Ishikawa (cell line): Measurements from ENCODE around the gene HES7.

Experiments
- CEBPB ChIP-seq: IDR thresholded peaks from 2 replicates; pipeline ENCODE4 v1.6.1; 2012
- CREB1 ChIP-seq: IDR thresholded peaks from 2 replicates; pipeline ENCODE4 v1.6.1; 2012; ENCODE audit warnings: low read depth
- EGR1 ChIP-seq: IDR thresholded peaks from 2 replicates; pipeline ENCODE4 v1.6.1; 2012
- EP300 ChIP-seq: IDR thresholded peaks from 2 replicates; pipeline ENCODE4 v1.6.1; 2012; ENCODE audit warnings: borderline replicate concordance
- FOXM1 ChIP-seq: IDR thresholded peaks from 2 replicates; pipeline ENCODE4 v1.6.1; 2012; ENCODE audit warnings: low read depth, borderline replicate concordance
- NFIC ChIP-seq: IDR thresholded peaks from 2 replicates; pipeline ENCODE4 v1.6.1; 2012
- RAD21 ChIP-seq: IDR thresholded peaks from 2 replicates; pipeline ENCODE4 v1.6.1; 2012; ENCODE audit warnings: low read depth
- TAF1 ChIP-seq: IDR thresholded peaks from 2 replicates; pipeline ENCODE4 v1.6.1; 2012; ENCODE audit warnings: low read depth, mild to moderate bottlenecking
- TCF12 ChIP-seq: IDR thresholded peaks from 2 replicates; pipeline ENCODE4 v1.6.1; 2012; ENCODE audit warnings: low read depth
- TEAD4 ChIP-seq: IDR thresholded peaks from 2 replicates; pipeline ENCODE4 v1.6.1; 2012
- YY1 ChIP-seq: IDR thresholded peaks from 2 replicates; pipeline ENCODE4 v1.6.1; 2012; ENCODE audit warnings: low read depth
- ZBTB7A ChIP-seq: IDR thresholded peaks from 2 replicates; pipeline ENCODE4 v1.6.1; 2012; ENCODE audit warnings: low read depth
- TF ChIP-seq, protein P1 (sequence below): IDR thresholded peaks from 2 replicates; pipeline ENCODE4 v1.6.1; 2012; ENCODE audit warnings: low read depth, mild to moderate bottlenecking
- TF ChIP-seq, protein P2 (sequence below): IDR thresholded peaks from 2 replicates; pipeline ENCODE4 v1.6.1; 2012
- TF ChIP-seq, protein P3 (sequence below): IDR thresholded peaks from 2 replicates; pipeline ENCODE4 v1.6.1; 2012

The HES7 gene

DNA sequence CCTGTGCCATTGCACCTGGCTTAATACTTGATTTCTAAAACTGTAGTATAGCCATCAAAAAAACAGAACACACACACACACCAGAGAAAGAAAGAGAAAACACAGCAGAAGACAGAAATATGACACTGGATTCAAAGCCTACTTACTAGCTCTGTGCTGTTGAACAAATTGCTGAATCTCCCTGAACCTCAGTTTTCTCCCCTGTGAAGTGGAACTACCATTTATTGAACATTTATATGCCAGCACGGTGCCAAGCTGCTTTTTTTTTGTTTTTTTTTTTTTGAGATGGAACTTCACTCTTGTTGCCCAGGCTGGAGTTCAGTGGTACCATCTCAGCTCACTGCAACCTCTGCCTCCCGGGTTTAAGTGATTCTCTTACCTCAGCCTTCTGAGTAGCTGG is 23.1 kb downstream of the HES7 start:
- no peak for TF ChIP-seq TAF1
- no peak for TF ChIP-seq YY1
- no peak for TF ChIP-seq CEBPB
- TF ChIP-seq, protein P1, sequence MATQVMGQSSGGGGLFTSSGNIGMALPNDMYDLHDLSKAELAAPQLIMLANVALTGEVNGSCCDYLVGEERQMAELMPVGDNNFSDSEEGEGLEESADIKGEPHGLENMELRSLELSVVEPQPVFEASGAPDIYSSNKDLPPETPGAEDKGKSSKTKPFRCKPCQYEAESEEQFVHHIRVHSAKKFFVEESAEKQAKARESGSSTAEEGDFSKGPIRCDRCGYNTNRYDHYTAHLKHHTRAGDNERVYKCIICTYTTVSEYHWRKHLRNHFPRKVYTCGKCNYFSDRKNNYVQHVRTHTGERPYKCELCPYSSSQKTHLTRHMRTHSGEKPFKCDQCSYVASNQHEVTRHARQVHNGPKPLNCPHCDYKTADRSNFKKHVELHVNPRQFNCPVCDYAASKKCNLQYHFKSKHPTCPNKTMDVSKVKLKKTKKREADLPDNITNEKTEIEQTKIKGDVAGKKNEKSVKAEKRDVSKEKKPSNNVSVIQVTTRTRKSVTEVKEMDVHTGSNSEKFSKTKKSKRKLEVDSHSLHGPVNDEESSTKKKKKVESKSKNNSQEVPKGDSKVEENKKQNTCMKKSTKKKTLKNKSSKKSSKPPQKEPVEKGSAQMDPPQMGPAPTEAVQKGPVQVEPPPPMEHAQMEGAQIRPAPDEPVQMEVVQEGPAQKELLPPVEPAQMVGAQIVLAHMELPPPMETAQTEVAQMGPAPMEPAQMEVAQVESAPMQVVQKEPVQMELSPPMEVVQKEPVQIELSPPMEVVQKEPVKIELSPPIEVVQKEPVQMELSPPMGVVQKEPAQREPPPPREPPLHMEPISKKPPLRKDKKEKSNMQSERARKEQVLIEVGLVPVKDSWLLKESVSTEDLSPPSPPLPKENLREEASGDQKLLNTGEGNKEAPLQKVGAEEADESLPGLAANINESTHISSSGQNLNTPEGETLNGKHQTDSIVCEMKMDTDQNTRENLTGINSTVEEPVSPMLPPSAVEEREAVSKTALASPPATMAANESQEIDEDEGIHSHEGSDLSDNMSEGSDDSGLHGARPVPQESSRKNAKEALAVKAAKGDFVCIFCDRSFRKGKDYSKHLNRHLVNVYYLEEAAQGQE = no peak
- no peak for TF ChIP-seq ZBTB7A
- no peak for TF ChIP-seq EGR1
- TF ChIP-seq TEAD4 = no peak
- TF ChIP-seq CREB1 = no peak
- no peak for TF ChIP-seq FOXM1
- TF ChIP-seq, protein P2, sequence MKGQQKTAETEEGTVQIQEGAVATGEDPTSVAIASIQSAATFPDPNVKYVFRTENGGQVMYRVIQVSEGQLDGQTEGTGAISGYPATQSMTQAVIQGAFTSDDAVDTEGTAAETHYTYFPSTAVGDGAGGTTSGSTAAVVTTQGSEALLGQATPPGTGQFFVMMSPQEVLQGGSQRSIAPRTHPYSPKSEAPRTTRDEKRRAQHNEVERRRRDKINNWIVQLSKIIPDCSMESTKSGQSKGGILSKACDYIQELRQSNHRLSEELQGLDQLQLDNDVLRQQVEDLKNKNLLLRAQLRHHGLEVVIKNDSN = no peak
- TF ChIP-seq RAD21 = no peak
- no peak for TF ChIP-seq NFIC
- TF ChIP-seq TCF12 = no peak

DNA sequence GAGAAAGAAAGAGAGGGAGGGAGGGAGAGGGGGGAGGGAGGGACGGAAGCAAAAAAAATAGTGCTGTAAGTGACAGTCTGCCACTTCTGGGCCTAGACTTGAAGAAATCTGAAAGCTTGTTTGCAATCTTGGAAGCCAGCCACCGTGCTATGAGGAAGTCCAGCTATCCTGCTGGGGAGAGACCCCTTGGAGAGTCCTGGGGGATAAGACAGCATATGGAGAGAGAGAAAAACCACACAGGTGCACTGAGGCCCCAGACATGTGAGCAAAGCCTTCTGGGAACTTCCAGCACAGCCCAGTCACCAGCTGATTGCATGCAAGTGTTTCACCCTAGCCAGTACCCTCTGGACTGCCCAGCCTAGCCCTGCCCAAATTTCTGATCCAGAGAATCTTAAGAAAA is 23.8 kb downstream of the HES7 start:
- TF ChIP-seq FOXM1 = no peak
- no peak for TF ChIP-seq CREB1
- TF ChIP-seq, protein P1 = no peak
- TF ChIP-seq RAD21 = no peak
- TF ChIP-seq, protein P2 = no peak
- TF ChIP-seq TAF1 = no peak
- no peak for TF ChIP-seq YY1
- TF ChIP-seq EP300 = no peak

DNA sequence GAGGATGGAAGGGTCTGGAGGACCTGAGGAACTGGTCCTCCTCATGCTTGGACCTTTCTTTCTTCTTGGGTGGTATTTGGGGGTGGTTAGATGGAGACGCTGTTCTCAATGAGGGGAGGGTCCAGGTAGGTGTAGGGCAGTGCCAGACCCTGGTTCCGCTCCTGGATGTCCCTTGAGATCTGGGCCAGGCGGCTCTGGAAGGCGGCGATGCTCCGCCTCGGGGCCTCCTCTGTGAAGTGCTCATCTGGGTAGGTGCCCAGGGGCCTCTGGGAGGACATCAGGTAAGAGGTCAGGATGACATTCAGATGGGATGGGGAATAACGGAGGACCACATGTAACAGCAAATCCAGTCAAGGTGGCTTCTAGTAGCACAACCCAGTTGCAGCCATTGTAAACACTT is 27.4 kb downstream of the HES7 start:
- TF ChIP-seq, protein P1 = no peak
- TF ChIP-seq, protein P3, sequence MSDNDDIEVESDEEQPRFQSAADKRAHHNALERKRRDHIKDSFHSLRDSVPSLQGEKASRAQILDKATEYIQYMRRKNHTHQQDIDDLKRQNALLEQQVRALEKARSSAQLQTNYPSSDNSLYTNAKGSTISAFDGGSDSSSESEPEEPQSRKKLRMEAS = no peak
- TF ChIP-seq FOXM1 (no peak), TEAD4 (no peak), EGR1 (no peak), RAD21 (no peak), ZBTB7A (no peak)

DNA sequence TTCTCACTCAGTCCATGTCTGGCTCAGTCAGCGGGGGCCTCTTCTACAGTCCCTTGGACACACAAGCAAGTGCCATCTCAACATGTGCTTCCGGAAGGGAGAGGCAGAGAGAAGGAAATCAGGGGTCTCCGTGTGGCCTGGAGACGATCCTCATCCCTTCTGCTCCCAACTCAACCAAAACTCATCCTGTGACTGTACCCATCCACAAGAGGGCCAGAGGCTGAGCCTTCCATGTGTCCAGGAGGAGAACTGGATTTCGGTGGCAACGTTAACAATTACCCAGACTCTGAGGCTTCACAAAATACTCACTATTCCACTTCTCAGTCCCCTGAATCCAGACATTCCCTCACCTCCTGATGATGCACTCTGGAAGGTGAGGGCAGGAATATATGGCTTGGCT is 28.5 kb downstream of the HES7 start:
- no peak for TF ChIP-seq ZBTB7A

DNA sequence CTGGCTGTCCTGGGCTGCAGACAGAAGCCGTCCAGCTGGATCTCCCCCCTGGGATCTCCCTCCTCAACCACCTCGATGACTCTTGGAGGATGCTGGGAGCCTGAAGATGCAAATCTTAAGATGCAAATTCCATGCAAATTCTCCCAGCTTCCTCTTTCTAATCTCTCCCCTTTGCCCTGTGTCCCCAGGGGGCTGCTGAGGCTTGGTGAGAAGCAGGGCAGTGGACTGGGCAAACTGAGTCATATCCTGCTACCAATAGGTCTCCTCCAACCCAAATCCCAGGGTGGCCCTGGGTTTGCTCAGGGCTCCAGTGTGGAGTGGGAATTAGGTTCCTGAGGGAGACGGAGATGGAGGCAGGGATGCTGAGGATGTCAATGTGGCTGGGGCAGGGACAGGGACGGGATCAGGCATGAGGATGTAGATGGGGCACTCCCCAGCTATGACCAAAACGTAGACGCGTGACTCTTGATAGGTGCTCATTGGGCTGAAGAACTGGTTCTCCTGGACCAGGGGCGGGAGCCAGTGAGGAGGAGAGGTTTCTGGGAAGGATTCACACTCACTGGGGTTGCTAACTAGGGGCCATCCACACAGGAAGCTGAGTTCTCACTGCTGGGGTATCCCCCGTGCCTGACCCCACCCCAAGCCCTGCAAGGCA is 32.7 kb downstream of the HES7 start:
- TF ChIP-seq TCF12 (no peak), CEBPB (no peak), TEAD4 (no peak), TAF1 (no peak), NFIC (no peak)
- TF ChIP-seq, protein P2 = no peak
- TF ChIP-seq, protein P1 = no peak
